ENCODE results near the gene TLR4.

TLR4 gene

DNA sequence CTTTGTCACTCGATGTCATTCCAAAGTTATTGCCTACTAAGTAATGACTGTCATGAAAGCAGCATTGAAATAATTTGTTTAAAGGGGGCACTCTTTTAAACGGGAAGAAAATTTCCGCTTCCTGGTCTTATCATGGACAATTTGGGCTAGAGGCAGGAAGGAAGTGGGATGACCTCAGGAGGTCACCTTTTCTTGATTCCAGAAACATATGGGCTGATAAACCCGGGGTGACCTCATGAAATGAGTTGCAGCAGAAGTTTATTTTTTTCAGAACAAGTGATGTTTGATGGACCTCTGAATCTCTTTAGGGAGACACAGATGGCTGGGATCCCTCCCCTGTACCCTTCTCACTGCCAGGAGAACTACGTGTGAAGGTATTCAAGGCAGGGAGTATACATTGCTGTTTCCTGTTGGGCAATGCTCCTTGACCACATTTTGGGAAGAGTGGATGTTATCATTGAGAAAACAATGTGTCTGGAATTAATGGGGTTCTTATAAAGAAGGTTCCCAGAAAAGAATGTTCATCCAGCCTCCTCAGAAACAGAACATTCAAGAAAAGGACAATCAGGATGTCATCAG is 11.3 kb downstream of the TLR4 start:
- no peak for DNase-seq

DNA sequence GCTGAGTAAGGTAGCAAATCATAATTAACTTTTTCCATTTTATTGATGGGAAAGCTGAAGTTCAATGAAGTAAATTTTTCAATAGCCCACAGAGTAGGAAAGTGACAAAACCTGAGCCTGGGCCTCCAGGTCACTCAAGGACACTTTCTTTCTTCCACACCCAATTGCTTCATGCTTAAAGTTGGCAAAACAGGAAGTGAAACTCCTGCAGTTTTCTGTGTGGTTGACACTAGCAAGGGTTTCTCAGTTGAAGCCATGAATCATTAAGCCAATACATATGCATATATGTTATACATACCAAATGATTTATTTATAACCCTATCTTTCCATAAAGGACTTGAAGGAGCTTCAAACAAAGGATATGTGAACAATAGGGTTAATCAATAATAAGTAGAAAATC is 13.9 kb downstream of the TLR4 start:
- DNase-seq, result peak in 1 of 5 donors; percentile 33

DNA sequence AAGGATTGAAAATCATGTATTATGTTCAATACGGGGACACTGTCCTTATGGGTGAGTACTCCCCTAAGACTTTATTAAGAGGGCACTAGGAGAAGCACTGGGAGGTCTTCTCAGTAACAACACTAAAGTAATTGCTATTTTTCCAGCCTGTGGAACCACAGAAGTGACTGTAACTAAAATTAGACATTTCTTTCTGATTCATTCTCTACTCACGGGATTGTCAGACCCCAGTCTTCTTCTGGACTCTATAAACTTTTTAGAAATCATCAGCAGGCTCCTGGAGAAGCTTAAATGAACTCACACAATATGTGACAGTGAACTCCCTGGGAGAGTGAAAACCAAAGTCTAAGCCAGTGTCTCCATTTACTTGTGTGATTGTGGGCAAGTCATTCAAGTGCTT is 14.5 kb downstream of the TLR4 start:
- DNase-seq, result no peak

DNA sequence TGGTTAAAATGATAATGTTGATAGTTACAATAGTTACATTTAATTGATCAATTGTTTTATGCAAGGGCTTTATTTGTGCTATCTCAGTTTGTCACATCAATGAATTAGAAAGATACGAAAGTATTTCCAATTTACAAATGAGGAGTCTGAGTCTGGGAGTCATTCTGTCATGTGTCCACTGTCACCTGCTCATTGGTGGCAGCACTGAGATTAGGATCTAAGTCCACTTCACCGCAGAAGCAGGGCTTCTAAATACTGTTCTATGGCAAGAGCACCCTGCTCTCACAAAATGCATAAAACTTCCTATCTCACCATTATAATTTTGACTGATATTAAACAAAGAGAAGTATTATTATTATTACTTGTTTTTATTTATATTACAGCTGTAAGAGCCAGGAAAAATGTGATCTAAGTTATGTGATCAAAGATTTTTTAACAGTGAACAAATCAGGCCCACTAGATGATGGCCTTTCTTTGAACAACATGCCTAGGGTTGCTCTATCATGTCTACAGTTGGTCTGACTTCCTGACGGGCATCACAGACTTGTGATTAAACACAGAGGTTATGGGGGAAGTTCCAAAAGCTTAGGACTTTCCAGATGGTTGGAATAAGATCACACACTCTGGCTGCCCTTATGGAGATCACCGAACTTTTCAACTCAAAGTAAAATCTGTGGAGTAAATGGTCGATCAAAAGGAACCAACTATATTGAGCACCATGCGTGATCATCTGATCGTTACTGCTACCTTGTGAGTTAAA is 15.1 kb downstream of the TLR4 start:
- DNase-seq, result no peak

DNA sequence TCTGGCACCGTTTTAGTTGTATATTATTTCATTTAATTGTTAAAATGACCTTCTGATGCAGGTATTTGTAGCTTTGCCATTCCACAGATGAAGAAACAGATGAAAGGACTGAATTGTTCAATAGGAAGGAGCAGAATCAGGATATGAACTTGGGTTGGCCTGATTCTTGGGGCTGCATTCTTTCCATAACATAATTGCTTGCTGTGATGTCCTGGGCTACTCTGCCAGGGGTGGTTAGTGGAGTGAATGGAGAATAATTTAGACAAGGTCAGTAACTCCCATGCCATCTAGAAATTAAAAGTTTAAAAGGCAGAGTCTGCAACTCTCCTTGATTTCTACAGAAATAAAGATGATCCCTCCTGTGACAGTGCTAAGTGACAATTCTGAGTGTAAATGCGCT is 15.9 kb downstream of the TLR4 start:
- no peak for DNase-seq

DNA sequence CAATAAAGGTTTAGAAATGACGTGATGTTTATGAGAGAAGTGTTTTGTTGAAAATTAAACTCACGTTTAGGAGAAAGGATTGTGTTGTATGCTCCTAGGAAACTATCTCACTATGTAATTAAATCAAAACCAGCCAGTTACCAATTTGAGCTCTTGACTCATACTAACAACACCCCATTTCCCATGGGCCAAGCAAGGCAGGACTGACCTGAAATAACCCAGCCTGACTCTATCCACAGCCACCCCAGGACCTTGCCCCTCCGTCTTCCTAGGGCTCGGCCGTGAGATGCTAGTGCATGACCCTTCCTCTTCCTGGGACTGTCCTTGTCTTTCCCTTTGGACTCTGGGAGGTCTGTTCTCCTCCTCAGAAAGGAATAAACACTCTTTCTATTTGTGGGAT is 16.4 kb downstream of the TLR4 start:
- no peak for DNase-seq

DNA sequence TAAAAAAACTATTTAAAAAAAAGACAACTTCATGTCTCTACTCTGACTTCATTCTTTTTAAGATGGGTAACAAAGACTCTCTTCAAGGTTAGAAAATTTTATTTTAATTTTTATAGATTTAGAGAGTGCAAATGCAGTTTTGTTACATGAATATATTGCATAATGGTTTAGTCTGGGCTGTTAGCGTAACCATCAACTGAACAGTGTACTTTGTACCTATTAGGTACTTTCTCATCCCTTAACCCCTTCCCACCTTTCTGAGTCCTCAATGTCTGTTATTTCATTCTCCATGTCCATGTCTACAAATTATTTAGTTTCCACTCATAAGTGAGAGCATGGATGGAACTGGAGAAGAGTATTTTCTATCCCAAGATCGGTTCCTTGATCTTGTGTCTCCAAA is 16.8 kb downstream of the TLR4 start:
- DNase-seq, result no peak

DNA sequence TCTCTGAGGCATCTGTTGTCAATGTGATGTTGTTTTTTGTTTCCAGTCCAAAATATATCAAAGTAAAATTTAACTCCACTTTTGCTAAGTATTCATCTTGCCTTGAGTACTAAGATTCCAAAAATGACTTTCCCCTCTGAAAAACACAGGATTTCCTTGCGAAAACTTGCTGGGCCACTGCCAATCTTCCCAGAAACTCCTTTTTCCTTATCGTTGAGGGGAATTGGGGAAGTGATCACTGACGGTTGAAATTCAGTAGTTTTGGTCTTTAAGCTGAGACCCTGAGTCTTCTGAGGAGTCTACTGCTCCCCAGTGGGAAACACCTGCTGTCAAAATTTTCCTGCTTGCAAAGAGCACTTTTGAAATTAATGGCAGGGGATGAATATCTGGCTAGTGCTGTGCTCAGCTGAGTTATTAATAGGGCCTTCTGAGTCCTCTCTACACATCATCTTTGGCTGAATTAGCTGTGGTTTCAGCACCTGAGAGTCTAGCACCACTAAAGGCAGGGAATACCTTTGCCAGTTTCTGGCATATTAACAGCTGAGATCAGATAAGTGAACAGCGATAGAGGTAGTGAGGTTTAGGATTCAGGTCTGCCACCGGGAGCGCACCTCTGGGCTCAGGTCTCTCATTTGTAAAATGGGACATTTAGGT is 18.0 kb downstream of the TLR4 start:
- no peak for DNase-seq

DNA sequence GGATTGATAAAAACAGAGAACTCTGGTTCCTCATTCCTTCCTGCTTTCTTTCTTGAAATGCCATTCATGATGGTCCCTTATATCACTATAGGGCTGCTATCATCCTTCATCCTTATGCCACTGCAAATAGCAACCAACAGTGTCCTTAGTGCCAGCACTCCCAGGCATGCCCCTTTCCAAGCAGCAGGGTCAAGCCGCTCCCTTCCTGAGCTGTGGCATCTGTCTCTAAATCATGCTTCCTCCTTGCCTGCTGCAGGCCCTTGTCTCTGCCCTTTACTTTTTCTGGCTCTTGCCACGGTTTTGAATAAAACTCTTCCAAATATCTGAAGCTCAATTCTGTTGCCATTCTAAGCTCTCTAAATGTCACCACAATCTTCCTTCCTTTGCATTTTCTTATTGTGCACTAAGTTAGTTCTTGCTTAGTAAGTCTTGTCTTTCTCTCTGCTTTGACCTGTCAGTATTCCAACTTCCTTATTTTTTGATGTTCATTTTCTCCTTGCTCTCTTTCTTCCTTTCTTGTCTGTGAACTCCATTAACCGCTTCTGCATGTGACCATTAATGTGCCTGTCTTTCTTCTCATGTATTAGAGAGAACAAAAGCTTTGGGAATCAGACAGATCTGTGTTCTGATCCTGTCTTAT is 19.9 kb downstream of the TLR4 start:
- DNase-seq, result no peak

DNA sequence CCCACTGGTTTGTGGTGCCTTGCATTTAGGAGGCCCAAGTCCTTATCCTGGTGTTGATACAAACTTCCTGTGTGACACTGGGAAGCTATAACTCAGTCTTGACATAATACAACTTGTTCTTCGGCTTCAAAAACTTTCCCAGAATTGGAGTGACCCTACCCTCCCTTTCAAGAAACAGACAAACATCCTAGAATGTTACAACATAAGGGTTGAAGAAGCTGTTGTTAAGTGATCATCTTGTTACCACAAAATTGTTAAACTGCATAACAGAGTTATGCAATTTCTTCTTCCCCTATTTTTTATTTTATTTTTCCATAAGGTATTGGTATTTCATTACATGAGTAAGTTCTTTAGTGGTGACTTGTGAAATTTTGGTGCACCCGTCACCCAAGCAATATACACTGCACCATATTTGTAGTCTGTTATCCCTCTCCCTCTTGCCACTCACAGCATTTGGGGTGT is 21.3 kb downstream of the TLR4 start:
- no peak for DNase-seq

DNA sequence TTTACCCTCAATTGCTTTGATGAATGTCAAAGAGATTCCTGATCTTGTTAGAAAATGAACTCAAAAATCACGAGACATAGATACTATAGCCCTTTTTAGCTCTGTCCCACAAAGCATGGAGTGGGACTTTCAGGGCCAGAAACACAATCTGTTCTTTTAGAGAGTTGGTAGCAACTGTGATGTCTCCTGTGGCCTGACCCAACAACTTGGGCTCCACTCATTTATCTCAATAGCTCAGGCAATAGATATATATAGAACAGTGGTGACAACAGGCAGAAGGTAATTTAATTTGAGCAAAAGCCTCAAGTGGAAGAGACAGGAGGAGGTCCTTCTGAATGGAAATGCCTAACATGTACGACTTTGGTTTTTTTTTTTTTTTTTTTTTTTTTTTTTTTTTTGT is 25.2 kb downstream of the TLR4 start:
- DNase-seq, result no peak

DNA sequence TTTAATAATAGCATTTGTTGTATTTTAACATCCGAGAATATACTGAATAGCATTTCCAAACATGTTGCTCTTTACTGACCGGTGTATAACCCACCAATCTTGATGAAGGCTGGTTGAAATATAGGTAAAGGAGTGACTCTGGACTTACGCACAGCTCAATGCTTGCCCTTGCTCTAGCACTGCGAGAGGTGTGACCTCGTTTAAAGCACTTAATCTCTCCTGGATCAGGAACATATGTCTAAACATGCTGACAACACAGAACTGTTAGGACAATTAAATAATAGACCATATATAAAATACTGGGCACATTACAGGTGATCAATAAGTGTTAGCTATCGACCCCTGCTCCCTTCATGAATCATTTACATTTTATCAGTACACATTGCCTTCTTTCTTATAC is 28.3 kb downstream of the TLR4 start:
- no peak for DNase-seq

DNA sequence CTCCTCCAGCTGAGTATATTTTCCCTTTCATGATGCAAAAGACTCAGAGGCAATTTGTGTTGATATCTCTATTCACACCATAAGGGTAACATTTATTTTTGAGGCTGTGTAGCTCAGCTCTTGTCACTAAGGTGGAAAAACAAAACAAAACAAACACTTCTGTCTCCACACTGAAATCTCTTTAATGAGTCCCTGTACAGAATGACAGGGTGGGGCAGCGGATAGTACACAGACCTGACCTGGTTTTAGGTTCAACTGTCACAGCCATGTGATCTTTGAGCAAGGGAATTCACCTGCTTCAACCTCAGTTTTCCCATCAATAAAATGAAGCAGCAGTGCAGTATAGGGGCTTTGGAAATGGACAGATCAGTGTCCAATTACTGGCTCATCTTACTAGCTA is 29.3 kb downstream of the TLR4 start:
- DNase-seq, result no peak

DNA sequence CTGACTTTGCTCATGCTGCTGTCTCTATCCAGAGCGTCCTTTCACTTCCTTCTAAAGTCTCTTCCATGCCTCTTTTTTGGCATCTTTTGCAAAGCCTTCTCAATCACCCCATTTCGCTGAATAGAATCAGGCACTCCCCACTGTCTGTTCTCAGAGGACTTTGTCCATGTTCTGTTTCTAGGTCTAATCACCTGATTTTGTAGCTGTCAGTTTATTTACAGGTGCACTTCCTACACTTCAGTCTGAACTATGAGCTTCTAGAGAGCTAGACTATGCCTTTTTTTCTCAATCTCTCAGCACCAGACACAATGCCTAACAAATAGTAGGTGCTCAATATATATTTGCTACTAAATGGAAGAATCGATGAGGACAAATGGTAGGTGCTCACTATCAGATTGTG is 29.9 kb downstream of the TLR4 start:
- DNase-seq, result no peak

DNA sequence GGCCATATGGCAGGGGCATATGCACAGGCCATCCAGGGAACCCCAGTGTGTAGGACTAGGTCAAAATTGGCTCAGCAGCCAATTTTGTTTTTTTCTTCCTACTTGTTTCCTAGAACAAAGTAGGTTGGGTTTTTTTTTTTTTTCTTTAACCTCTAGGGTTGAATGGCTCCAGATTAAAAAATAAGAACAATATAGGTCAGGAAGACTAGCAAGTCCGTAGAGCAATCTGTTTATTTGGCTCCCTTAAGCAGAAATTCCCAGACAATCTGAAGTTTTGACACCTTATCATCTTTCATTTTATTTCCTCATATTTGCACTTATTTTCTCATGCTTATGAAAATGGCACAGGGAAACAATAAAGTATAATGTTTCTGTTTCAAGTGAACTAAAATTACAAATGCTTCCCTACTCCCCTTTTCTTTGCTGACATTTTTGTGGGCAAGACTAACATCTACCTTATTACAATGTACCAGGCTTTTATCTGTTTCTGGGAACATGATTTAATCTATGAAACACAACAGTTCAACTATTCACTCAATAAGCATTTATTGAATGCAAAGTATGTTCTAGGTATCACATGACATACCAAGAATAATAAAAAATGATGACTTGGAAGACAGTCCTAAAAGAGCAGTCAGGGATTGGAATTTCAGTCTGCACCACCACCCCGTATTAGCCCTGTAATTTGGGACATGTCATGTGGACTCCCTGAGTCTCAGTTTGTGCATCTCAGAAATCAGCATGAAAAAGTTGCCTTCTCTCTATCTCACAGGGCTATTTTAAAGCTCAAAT is 30.5 kb downstream of the TLR4 start:
- no peak for DNase-seq

DNA sequence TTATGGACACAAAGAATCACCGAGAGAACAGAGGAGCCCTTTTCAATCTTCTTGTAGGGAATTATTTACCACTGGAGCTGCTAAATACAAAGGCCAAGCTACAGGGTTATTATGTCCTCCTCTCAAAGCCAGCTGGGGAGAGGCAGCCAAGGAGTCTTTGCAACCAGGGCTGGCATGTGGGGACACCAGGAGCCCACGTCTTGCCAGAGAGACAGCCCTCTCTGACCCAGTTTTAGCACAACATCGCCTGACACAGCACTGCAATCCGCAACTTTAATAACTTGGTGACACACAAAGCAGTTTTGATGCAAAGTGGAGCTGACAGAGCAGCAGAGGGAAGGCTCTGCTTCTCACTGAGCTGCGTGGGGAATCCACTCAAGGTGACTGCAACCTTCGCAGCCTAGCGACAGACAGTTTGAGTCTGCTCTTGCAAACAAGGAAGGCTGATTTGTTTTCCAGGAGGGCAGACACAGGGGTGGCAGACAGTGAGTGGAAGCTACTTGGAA is 33.6 kb downstream of the TLR4 start:
- DNase-seq, result no peak

DNA sequence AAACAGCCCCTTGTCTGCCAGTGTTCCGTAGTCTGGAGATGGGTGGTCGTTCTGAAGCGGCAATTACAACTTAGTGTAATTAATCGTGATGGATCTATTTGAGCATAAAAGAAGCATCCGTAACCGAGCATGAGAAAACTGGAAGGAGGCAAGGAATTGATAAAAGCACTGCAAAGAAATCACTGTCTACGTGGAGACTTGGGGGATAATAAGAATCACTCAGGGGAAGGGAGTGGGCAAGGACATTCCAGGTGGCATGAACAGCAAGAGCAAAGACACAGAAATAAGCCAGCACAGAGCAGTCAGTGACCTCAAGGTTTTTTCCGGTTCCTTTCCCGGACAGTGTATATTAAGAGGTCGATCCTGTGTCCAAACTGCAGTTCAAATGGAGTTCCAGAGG is 35.0 kb downstream of the TLR4 start:
- no peak for DNase-seq

DNA sequence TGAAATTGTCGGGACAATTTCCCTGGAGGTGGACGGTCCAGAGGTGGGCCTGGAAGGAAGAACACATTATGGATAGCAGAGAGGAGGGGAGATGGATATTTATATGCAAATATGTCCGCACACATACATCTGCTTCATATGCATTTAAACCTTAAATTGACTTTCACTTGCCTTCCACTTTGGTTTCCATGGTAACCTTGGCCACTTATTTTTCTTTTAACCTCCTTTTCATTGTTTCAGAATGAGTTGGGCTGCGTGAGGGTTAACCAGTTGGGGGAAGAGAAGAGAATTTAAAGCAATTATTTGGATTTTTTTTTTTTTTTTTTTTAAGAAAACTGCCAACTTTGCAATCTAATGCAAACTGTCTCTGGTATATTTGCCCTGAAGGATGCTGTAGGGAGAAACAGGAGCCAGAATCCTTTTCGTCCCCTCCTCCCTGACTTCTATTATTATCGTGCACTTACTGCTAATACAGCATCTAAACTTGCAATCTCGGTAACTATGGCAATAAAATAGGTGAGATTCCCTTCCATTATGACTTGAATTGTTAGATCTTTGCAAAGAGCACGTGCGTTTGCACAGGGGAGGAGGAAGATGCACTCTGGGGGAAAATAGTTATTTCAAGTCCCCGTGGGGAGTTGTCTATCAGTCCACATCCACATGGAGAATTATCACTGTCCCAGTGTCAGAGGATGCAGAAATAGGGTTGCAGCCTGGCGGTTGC is 35.6 kb downstream of the TLR4 start:
- DNase-seq, result no peak

DNA sequence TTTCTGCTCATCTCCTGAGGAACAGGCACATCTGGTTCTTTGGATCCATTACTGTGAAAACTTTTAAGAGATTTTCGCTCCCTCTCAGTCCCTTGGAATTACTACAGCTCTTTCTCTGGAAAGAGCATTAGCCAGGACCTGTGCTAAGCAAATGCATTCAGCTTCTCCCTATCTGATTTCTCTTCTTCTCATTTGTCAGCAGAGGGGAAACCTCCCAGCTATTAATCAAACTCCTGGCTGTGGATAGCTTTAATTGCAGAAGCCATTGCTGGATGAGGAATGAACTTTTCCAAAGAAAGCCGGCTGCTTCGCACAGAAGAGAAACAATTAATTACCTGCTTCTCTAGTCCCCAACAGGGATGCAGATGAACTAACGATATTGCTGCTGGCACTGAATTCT is 37.9 kb downstream of the TLR4 start:
- DNase-seq, result no peak

DNA sequence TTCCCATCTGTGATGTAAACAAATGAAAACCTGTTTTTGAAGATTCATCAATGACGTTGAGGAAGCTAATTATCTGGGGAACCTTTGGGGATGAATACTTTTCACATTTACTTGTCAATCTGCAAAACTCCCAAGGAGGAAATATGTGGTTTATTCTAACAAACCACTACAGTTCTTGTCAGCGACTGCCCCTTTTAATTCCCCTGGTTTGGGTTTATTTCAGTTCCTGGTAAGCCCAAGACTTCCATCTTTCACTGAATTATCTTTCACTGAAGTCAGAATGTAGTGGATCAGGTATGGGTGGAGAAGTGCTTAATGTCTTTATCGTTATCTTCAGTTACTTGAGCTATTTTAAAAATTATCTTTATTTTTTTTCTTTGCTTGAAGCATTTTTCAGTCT is 40.2 kb downstream of the TLR4 start:
- peak in 1 of 5 donors; percentile 5 for DNase-seq

DNA sequence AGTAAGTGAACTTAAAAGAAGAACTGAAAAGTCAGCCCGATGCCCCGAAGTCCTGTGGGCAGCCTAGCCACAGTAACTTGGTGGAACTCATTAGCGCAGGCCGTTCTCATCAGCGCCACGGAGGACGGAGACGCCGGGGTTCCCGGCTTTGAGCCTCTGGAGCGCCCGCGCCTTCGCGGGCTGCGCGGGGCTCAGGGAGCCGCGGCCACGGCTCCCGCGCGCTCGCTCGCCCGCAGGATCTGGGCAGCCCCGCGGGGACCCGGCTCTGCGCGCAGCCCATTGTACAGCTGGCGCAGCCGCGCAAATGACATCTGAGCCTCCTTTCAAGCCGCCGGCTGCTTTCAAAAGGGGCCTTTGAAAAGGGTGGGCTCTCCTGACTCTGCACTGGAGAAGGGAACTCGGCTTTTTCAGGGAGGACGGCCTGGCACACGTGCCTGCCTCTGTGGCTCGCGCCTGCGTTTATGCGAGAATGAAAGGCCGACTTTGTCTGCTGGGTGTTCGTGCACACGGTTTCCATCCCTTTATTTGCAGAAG is 40.7 kb downstream of the TLR4 start:
- no peak for DNase-seq

DNA sequence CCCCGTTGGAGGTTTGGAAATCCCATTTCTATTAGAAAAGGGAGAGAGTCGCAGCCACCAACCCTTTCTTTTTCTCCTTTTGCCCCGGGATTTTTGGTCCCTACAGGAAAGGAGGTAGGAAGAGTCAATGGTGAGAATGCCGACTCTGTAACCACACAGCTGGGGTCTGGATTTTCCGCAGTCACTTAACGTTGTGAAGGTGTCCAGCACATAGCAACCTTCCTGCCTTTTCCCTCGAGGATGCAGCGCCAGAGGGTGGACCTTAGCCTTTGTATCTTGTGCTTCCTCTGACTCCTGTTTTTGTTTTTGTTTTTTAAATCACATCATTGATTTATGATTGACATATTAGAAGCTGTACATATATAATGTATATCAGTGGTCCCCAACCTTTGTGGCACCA is 41.4 kb downstream of the TLR4 start:
- DNase-seq, result no peak
